HT-29 (cell line): ENCODE measurements around the gene PDE3B. TPM values are rescaled to one million over a fixed set of nuclear protein-coding genes. Genes with fewer than 3 reads are reported as not detected.

Source experiments
- small RNA-seq: library from RNA; depleted of rRNA; stranded (forward); fragments of <200 nt; gene quantifications from one replicate; pipeline ENCODE3, GENCODE V24; 2014
- total RNA-seq: library from RNA; depleted of rRNA; stranded (reverse); fragments of >200 nt; shearing (Covaris generic); gene quantifications from 2 replicates; pipeline ENCODE4 v1.2.3, GENCODE V29; 2014; rRNA removed

The PDE3B gene
- total RNA-seq, 1 experiment from 2014 or later = 31.2 TPM

Small RNAs within 50 kb of the gene (small RNA-seq; reads per million reads assigned to genes)
- gene CALCP = not detected

Other genes starting within 250 kb of the PDE3B start
- 70.9 and 77.0 TPM in 2 replicates for gene COPB1, start 144.0 kb upstream of the PDE3B start, total RNA-seq
- gene PSMA1, start 123.4 kb upstream of the PDE3B start, total RNA-seq = 121 and 139 TPM in 2 replicates
- 7.2 and 9.7 TPM in 2 replicates for gene CYP2R1, start 248.4 kb downstream of the PDE3B start, total RNA-seq